ENCODE results near the gene STRN3.

DNA sequence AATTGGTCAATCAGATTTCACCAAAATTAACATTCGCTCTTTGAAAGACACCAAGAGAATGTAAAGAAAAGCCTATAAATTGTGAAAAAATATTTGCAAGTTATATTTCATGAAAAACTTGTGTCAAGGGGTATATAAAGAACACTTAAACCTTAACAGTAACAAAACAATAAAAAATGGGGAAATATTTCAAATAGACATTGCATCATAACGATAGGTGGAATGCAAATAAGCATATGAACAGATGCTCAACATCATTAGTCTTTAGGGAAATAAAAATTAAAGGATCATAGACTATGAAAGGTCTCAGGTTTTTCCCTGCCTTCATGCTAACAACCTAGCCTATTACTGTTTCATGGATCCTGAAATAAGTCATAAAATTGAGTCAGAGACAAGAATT, 87.6 kb downstream of the STRN3 start:
- TF ChIP-seq CTCF (IDR thresholded peaks at IDR 0.05; ENCODE audit: low read depth, low read length, missing input control) (no peak), ZBTB33 (IDR thresholded peaks at IDR 0.05) (no peak), SP1 (IDR thresholded peaks at IDR 0.05) (no peak), JUND (IDR thresholded peaks at IDR 0.05) (no peak)

Data from liver (tissue), 3 donors.